HG02840 (cell line): ENCODE results near the gene ASTN2.

Experiments used
- ATAC-seq: cut with Tn5 transposase; IDR thresholded peaks from one replicate; pipeline ENCODE4 v1.9.1; 2021; ENCODE audit warnings: mild to moderate bottlenecking, moderate library complexity, moderate number of reproducible peaks; ENCODE audit not compliant: unreplicated experiment, low FRiP score

The ASTN2 gene

DNA sequence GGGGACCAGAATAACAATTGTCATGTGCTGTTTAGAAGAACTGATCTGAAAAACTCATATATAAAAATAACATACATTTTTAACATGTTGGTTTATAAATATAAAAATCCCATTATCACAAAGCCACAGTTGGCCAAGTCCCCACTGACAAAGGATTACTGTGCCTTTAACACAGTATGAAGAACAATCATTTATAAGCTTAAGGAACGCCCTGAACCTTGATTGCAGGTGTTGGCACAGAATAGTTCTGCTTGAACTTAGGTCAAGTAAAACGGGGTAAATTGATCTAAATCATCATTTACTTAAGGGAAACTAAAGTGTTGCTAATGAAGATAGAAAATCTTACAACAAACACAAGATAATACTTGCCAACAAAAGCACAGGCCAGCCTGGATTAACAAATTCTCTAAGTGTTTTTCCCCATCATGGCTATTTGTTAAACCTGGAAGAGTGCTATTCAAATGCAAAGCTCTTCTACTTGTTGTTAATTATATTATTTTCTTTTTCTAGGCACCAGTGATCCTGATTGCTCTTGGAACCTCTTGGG, 46.1 kb downstream of the ASTN2 start:
- ATAC-seq: no peak

- no peak for ATAC-seq
These were observed 49.4 kb downstream of the ASTN2 start for GRCh38 chr9:117365438-117365837.

- ATAC-seq: no peak
These were observed 51.9 kb downstream of the ASTN2 start for GRCh38 chr9:117363006-117363405.

- ATAC-seq: no peak
These were observed 54.9 kb downstream of the ASTN2 start for GRCh38 chr9:117359910-117360309.

- no peak for ATAC-seq
These were observed 59.3 kb downstream of the ASTN2 start for GRCh38 chr9:117355542-117355941.

GRCh38 chr9:117354997-117355396, 59.9 kb downstream of the ASTN2 start:
- ATAC-seq: no peak

DNA sequence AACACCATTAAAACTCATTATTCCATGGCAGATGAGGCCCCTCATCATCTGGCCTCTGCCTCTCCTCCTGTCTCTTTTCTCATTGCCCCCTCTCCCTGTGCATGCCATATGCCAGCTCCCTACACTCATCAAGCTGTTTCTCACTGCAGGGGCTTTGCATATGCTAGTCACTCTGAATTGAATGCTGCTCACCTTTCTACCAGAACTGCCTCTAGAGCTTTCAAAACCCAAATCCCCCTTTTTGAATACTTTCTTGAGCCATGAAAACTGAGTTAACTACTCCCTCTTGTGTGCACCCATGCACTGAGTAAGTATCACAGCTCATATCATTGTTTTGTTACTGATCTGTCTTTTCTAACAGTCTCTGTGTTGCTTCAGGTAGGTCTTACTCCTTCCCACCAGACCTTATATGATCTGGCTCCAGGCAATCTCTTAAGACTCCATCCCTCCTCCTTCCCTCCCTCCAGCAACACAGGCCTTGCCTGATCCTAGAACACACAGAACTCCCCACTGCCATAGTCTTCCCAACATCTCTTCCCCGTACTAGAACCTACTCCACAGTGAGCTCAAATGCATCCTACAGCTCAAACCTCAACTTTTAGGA, 60.5 kb downstream of the ASTN2 start:
- no peak for ATAC-seq

DNA sequence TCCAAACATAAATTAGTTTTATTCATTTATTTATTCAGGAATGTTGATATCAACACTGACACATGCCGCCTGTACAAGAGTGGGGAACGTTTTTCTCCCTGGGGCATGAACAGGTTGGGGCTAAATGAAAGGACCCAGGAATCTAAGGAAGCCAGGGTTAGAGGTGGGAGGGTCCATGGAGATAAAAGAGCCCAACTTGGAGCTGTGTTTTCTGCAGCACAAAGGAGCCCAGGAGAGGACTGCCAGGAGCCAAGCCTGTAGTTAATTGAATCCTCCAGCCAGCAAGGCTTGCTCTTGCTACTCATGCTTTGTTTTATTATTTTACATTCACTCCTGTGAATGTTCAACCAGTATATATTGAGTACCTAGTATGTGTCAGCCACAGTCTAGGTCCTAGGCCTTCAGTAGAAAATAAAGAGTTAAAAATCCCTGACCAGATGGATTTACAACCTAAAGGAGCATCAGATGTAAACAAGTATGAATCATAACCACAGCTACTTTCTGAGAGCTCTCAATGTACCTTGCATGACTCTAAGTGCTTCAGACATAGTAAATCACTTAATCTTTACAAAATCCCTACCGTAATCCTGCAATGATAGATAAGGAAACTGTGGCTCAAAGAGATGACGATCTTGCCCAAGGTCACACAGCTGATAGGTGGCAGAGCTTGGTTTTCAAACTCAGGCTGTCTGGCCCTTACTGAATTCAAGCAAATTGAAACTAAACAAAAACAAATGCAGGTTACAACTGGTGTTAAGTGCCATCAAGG, 69.8 kb downstream of the ASTN2 start:
- no peak for ATAC-seq

DNA sequence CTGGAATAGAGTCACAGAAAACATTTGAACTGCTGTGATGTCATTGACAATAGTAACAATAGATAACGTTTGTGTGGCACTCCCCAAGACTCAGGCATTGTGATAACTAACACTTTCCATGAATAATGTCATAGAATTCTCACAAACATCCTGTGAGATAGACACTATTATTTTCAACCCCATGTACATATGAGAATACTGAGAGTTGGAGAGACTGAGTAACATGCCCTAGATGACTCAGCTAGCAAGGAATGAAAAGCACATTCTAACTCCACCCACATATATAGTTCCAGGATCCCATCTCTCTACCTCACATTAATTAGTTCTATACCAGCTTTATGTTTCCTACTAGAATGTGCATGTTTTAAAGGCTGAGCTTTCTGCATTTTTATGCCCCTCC, 71.4 kb downstream of the ASTN2 start:
- no peak for ATAC-seq

GRCh38 chr9:117341151-117341550, 73.7 kb downstream of the ASTN2 start:
- no peak for ATAC-seq

DNA sequence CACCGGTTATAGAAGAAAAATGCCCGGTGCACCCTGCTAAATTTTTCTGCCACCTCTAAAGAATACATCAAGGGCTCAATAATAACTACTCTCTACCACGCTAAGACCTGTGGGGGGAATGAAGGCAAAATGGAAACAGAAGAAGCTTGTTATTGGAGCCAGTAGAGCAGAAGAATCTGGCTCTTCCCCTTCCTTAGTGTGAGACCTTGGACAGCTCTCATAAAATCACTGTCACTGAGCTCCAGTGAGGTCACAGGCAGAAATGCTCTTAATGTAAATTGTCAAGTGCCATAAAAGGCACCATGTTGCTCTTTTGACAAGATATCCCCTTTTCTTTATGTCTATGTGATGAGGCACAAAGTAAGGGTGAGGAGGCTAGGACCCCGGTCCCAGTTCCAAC, 74.4 kb downstream of the ASTN2 start:
- no peak for ATAC-seq

GRCh38 chr9:117335837-117336433, 78.9 kb downstream of the ASTN2 start:
- no peak for ATAC-seq

GRCh38 chr9:117334101-117334500, 80.8 kb downstream of the ASTN2 start:
- ATAC-seq: no peak

DNA sequence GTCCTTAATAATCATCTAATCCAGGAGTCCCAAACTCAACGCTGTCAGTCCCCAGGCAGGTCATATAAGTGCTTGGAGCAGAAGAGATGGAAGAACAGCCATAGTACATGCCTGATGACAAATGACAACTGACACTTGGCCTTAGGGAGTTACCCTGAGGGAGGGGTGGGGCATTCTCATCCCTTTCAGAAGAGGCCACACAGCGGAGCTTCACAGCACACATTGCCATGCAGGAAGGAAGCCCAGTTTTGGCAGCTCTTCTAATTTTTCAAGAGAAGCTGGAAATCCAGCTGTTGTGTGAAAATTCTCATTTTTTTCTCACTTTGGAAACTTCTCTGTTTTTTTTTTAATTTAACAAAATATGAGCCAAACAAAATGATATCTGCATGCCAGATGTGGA, 89.0 kb downstream of the ASTN2 start:
- no peak for ATAC-seq

- ATAC-seq: no peak
These were observed 89.6 kb downstream of the ASTN2 start for GRCh38 chr9:117325110-117325731.

GRCh38 chr9:117323390-117323789, 91.5 kb downstream of the ASTN2 start:
- ATAC-seq: no peak

GRCh38 chr9:117317192-117317591, 97.7 kb downstream of the ASTN2 start:
- no peak for ATAC-seq

GRCh38 chr9:117315236-117315635, 99.6 kb downstream of the ASTN2 start:
- ATAC-seq: no peak

GRCh38 chr9:117313989-117314388, 100.9 kb downstream of the ASTN2 start:
- no peak for ATAC-seq

GRCh38 chr9:117307701-117308100, 107.2 kb downstream of the ASTN2 start:
- no peak for ATAC-seq

- ATAC-seq: no peak
These were observed 108.8 kb downstream of the ASTN2 start for GRCh38 chr9:117306032-117306431.
